Left cardiac atrium (tissue), 4 donors: ENCODE results near the gene TMEM255B. TPM values are rescaled to one million over a fixed set of nuclear protein-coding genes. Genes with fewer than 3 reads are reported as not detected.

ENCODE experiments used
- ATAC-seq, 2 donors: fragments of 200-7000 bp; cut with Tn5 transposase; one replicate each; pipeline ENCODE4 v1.9.1; 2020; ENCODE audit warnings: mild to moderate bottlenecking in 2 of 2, moderate library complexity in 2 of 2
- DNase-seq: peaks from one replicate; pipeline ENCODE4 v3.0.0-alpha.2; 2020
- intact Hi-C, 2 donors: fragments of 100-400 bp; cut with DNase I; formaldehyde crosslinking; loops; one replicate each; pipeline versions ENCODE4 v1.14.1 to v1.15.1; 2022 to 2023
- total RNA-seq, 2 donors: library from RNA; stranded (reverse); fragmentation: NEBNext Ultra II Directional; extraction: Animal tissue kit (Norgen Biotek cat#: 25700); gene quantifications; one replicate each; pipeline ENCODE4 v1.2.1, GENCODE V29; 2021
- donor health status: DM: no; HTN: yes; CAD: no.
- donor health status: DM: no; HTN: yes; CAD: no; lungs with severe emphysema.
- donor health status: DM: yes; HTN: yes; CAD: no.
- donor health status: Dilated cardiomyopathy.

Gene TMEM255B
- total RNA-seq, 2 donors from 2014 or later: 10.5 to 14.1 TPM

DNA sequence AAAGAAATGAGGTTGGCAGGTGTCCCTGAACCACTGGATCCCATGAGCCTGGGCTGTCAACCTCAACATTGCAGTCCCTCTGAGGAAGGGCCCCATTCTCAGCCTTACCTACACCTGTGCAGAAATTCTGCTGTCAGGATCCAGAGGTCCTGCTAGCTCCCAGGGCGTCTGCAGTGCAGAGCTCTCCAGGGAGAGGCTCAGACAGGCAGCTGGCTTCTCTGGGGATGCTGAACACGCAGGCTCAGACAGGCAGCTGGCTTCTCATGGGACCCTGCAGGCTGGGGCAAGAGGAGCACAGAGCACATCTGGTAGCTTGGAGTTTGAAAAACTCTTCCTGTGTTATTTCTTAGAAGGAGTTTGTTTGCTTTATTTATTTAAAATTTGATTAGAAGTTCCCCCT lies 50.9 kb downstream of the TMEM255B start:
- intact Hi-C loops: no loop called here
- ATAC-seq (no peak), DNase-seq (no peak)

DNA sequence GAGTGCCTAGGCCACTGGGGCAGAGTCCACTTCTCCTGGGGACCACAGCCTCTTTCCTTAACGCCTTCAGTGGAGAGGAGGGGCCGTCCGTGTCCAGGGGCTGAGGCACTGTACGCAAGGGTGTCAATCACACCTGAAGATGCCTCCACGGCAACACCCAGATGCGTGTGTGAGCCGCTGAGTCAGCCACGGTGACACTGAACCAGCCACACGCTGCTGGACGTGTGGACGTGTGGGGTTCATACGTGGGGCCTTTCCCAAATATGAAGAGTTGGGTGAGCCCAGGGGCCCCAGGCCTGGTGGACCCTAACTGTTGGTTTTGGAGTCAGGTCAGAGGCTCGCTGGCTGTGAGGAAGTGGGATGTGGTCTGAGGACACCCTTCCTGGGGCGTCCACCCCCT lies 51.6 kb downstream of the TMEM255B start:
- DNase-seq (no peak), ATAC-seq (no peak)
- intact Hi-C loops: no loop called here

GRCh38 chr13:113811081-113811928 lies 52.3 kb downstream of the TMEM255B start:
- ATAC-seq (no peak), DNase-seq (no peak)
- intact Hi-C loops: no loop called here

- DNase-seq (no peak), ATAC-seq (no peak)
- intact Hi-C loops: no loop called here
Measured at GRCh38 chr13:113812178-113813040, 53.4 kb downstream of the TMEM255B start.

DNA sequence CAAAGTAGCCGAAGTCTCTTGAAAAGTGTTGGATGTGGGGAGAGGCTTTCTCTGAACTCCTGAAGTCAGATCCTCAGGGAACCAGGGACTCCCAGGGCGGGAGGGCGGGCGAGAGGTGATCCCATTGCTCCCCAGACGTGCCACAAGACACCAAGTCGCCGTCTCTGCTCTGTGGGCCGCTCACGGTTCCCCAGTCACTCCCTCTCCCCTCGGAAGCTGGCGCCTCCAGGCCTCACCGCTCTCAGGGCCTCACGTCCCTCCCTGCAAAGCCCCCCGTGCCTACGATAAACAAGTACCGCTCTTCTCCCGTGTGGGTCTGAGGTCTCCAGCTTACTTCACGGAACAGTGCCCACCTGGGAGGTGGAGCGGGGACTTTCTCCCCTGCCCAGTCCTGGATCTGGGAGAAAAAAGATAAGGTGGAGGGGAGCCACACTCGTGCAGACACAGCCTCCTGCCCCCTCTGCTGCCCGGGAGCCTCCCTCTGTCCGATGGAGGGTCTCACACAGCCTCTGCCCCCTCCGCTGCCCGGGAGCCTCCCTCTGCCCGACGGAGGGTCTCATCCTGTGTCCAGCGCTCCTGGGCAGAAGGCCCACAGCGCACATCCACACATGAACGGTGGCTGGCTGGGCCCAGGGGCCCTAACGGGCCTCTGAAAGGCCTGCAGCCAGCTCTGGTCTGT lies 54.2 kb downstream of the TMEM255B start:
- ATAC-seq (no peak), DNase-seq (no peak)
- intact Hi-C loops: no loop called here

GRCh38 chr13:113813749-113814434 lies 54.9 kb downstream of the TMEM255B start:
- ATAC-seq (no peak), DNase-seq (no peak)
- intact Hi-C loops: no loop called here

- DNase-seq: no peak
- intact Hi-C loops: no loop called here
- no peak for ATAC-seq
Measured at GRCh38 chr13:113814435-113814821, 55.4 kb downstream of the TMEM255B start.

GRCh38 chr13:113815151-113816058 lies 56.4 kb downstream of the TMEM255B start:
- intact Hi-C loops: loop anchor here (2.0 to 5.0 kb wide), 5 partner anchors 47 to 131 kb away; partner anchors contain the start of genes GAS6 (in 1 of the 2) and TMEM255B (in 1 of the 2)
- no peak for ATAC-seq
- DNase-seq: no peak

DNA sequence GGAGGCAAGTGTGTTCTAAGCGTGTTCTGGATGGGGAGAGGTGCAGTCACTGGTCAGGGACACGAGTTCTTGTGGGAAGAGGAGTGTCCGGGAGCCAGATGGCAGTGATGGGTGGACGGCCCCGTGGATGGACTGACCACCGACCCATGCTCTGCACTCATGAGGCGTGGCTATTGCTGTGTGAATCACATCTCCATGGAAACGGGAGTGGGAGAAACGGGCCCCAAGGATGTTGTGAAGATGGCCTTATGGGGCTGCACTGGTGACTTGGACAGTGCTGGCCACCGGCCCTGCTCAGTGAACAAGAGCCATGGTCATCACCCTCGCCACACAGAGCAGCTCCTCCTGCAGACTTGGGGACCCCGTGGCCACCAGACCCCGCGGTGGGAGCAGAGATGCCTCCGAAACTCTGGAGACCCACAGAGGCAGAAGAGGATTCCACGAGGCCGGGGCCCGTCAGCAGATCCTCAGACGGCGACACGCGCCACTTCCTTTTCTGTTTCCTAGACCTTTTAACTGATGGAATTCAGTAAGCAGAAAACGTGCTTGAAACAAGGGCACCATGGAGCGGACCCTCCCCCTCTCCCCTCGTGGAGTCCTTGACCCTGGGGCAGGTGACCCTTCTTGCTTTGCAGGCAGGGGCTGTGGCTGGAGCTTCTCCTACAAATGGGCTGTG lies 57.4 kb downstream of the TMEM255B start:
- DNase-seq (no peak), ATAC-seq (no peak)
- intact Hi-C loops: loop anchor here (2.0 to 5.0 kb wide), 5 partner anchors 46 to 130 kb away; partner anchors contain the start of genes GAS6 (in 1 of the 2) and TMEM255B (in 1 of the 2)

- DNase-seq (peak; percentile 91), ATAC-seq (peak; percentile 33 to 66)
- intact Hi-C loops: loop anchor here (2.0 to 5.0 kb wide), 5 partner anchors 45 to 130 kb away; partner anchors contain the start of genes GAS6 (in 1 of the 2) and TMEM255B (in 1 of the 2)
Measured at GRCh38 chr13:113816946-113817859, 58.2 kb downstream of the TMEM255B start.

DNA sequence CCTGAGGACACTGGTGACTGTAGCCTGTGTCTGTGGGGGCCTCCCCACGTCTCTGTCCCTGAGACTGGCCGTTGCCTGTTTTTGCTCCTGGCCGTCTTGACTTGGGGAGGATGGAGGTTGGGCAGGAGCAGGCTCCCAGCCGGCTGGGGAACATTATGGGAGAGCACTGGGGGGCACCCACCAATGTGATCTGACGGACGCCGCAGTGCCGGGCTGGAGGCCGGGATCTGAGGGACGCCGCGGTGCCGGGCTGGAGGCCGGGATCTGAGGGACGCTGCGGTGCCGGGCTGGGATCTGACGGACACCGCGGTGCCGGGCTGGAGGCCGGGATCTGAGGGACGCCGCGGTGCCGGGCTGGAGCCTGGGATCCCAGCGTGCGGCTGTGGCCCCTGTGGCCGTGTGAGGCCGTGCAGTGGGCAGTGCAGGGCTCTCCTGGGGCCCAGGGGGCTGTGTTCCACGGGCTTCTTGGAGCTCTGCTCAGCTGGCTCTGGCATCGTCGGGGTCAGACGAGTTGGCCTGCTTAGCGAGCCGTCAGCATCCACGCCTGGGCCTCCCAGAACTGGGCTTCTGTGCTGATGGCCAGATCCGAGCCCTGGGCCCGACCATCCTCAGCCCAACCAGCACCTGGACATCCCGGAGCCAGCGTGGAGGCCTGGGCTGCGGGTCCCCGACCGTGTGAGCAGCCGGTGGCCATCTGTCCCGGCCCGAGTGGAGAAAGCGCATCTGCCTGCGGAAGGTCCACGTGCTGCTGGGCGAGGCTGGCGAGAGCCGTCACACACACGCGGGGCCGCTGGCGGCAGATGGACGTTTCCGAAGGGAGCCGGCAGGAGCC lies 59.0 kb downstream of the TMEM255B start:
- no peak for DNase-seq
- no peak for ATAC-seq
- intact Hi-C loops: loop anchor here (2.0 to 5.0 kb wide), 6 partner anchors 44 to 409 kb away; partner anchors contain the start of genes GAS6 (in 1 of the 2) and TMEM255B (in 1 of the 2)

DNA sequence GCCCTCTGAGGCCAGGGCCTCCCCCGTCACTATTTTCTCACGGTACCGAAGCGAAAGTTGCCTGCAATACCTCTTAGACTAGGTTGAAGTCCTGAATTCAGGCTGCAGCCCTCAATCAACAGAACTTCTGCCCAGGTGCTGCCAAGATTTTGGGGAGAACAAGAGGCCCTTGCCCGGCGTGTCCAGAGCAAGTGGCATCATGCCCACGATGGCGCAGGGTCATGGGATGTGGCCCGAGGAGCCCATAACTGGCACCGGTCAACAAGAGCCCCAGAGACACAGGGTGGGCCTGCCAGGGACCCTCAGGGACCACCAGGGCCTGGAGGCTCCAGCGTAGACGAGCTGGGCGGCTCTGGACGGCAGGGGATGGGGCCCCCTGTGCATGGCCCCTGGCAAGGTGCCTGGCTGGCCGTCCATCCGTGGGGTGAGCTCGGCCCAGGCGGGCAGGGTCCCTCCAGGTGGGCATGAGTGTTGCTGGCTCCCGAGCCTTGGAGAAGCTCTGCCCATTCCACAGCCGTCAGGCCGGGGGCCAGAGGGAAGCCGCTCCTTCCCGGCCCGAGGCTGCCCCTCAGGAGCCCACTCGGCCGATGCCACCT lies 59.8 kb downstream of the TMEM255B start:
- intact Hi-C loops: loop anchor here (2.0 to 5.0 kb wide), 3 partner anchors 44 to 408 kb away; partner anchors contain the start of gene GAS6 (in 1 of the 2)
- DNase-seq (no peak), ATAC-seq (no peak)

GRCh38 chr13:113819341-113819730 lies 60.3 kb downstream of the TMEM255B start:
- intact Hi-C loops: loop anchor here (2.0 to 5.0 kb wide), 3 partner anchors 43 to 407 kb away; partner anchors contain the start of gene GAS6 (in 1 of the 2)
- ATAC-seq (no peak), DNase-seq (no peak)
